Karpas-422 (cell line): Measurements from ENCODE around the gene ZFHX2. TPM values are rescaled to one million over a fixed set of nuclear protein-coding genes. Genes with fewer than 3 reads are reported as not detected.
A peak's percentile ranks its signal among the peaks of the same experiment; 100 is the strongest.
"Not testable (repeated sequence)": the region's sequence is repeated elsewhere in the genome, so short reads cannot be mapped to it uniquely, and the experiment has no call there.

Experiments used
- DNase-seq: peaks from one replicate; pipeline ENCODE4 v3.0.0-alpha.2; 2015
- H2AFZ ChIP-seq: fragments of 200-600 bp; sonication (generic); 2 replicates; pipeline ENCODE4 v1.6.1; 2014; ENCODE audit warnings: antibody characterized with exemption, low read length, mixed read lengths
- H3K27ac ChIP-seq: fragments of 200-600 bp; sonication (generic); 2 replicates; pipeline ENCODE4 v1.5.1; 2014; ENCODE audit warnings: mild to moderate bottlenecking, low read length, moderate library complexity
- H3K27me3 ChIP-seq: fragments of 200-600 bp; sonication (generic); 2 replicates; pipeline ENCODE4 v1.6.1; 2014; ENCODE audit warnings: low read length, mixed read lengths
- H3K36me3 ChIP-seq: fragments of 200-600 bp; sonication (generic); 2 replicates; pipeline ENCODE4 v1.6.1; 2014; ENCODE audit warnings: low read length, mixed read lengths; ENCODE audit not compliant: insufficient read depth
- H3K4me1 ChIP-seq: fragments of 200-600 bp; sonication (generic); 2 replicates; pipeline ENCODE4 v1.6.1; 2014; ENCODE audit warnings: mild to moderate bottlenecking, low read length, mixed read lengths
- H3K4me2 ChIP-seq: fragments of 200-600 bp; sonication (generic); 2 replicates; pipeline ENCODE4 v1.6.1; 2014; ENCODE audit warnings: low read length, low read depth, mild to moderate bottlenecking; ENCODE audit not compliant: poor library complexity, severe bottlenecking
- H3K4me3 ChIP-seq: fragments of 200-600 bp; sonication (generic); 2 replicates; pipeline ENCODE4 v1.5.1; 2014; ENCODE audit warnings: mild to moderate bottlenecking, antibody characterized with exemption, low read length, mixed read lengths
- H3K79me2 ChIP-seq: fragments of 200-600 bp; sonication (generic); 2 replicates; pipeline ENCODE4 v1.6.1; 2014; ENCODE audit warnings: mild to moderate bottlenecking, low read length, mixed read lengths
- H3K9ac ChIP-seq: fragments of 200-600 bp; sonication (generic); 2 replicates; pipeline ENCODE4 v1.6.0; 2014; ENCODE audit warnings: low read length
- H3K9me2 ChIP-seq: fragments of 200-600 bp; sonication (generic), shearing (Covaris generic); replicated peaks from 2 replicates; pipeline ENCODE4 v1.6.0; 2014; ENCODE audit warnings: mild to moderate bottlenecking, low read length, moderate library complexity; ENCODE audit not compliant: insufficient read depth
- H3K9me3 ChIP-seq: fragments of 300-700, 200-600 bp; sonication (generic); 2 replicates; pipeline ENCODE4 v1.6.1; 2014; ENCODE audit warnings: low read length, mixed read lengths
- H4K20me1 ChIP-seq: fragments of 200-600 bp; sonication (generic); 2 replicates; pipeline ENCODE4 v1.6.1; 2014; ENCODE audit warnings: mild to moderate bottlenecking, antibody characterized with exemption, low read length, low read depth; ENCODE audit not compliant: insufficient read depth
- total RNA-seq: library from RNA; depleted of rRNA; stranded (reverse); fragments of >200 nt; shearing (Covaris generic); gene quantifications from 2 replicates; pipeline ENCODE4 v1.2.3, GENCODE V29; 2014; ENCODE audit warnings: low replicate concordance; rRNA removed

ZFHX2 gene
- 0.07 and 0.32 TPM in 2 replicates for total RNA-seq

- peak; percentile 89 for DNase-seq
- Histone ChIP-seq H3K9ac (peak within 1 kb of the TSS; percentile 73), H3K27ac (no peak within 1 kb of the TSS), H3K79me2 (peaks cover 7% of the 10 kb centered on the region), H3K9me3 (no peaks in the 10 kb centered on the region), H3K4me3 (peak within 1 kb of the TSS; percentile 79), H3K4me2 (peak within 1 kb of the TSS; percentile 83), H3K4me1 (peaks cover 26% of the 10 kb centered on the region), H2AFZ (peak within 1 kb of the TSS; percentile 98), H4K20me1 (no peaks in the 10 kb centered on the region), H3K27me3 (no peaks in the 10 kb centered on the region), H3K9me2 (no peaks in the 10 kb centered on the region), H3K36me3 (no peaks in the 10 kb centered on the region)
Observed at GRCh38 chr14:23551266-23552028, at the start of gene ZFHX2. ZFHX2 (minus strand) TSS chr14:23551765; CDS start chr14:23535325, 16,440 bp downstream.

- no peaks in the 10 kb centered on the region for H3K4me1 ChIP-seq
- DNase-seq: no peak
- no peaks in the 10 kb centered on the region for H3K27me3 ChIP-seq
- H3K4me2 ChIP-seq: no peak overlapping the region
- H3K27ac ChIP-seq: no peak overlapping the region
- H3K9me2 ChIP-seq: no peaks in the 10 kb centered on the region
- H4K20me1 ChIP-seq: no peaks in the 10 kb centered on the region
- no peaks in the 10 kb centered on the region for H3K36me3 ChIP-seq
- no peak overlapping the region for H3K4me3 ChIP-seq
- H2AFZ ChIP-seq: no peak overlapping the region
- no peaks in the 10 kb centered on the region for H3K79me2 ChIP-seq
- H3K9ac ChIP-seq: no peak overlapping the region
- H3K9me3 ChIP-seq: no peaks in the 10 kb centered on the region
Observed at GRCh38 chr14:23600806-23601205, 49.2 kb upstream of the ZFHX2 start.

DNA sequence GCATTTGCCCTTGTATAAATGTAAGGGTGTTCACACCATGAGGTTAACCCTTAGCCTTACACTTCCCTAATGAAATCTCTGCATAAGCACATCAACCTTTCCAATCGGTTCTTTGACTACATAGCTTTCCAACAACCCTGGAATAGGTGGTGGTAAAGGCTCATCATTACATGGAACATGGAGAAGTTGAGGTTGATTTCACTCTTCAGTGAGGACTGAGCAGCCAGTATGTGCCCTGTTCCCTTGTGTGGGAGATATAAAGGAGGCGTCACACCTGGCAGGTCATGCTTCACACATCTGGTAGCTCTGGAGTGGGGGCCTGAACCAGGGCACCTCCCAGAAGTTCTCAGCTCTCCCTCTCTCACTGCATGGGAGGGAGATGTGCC lies 48.8 kb upstream of the ZFHX2 start:
- Histone ChIP-seq H3K9me2 (no peaks in the 10 kb centered on the region), H3K4me2 (no peak overlapping the region), H3K27ac (no peak overlapping the region), H3K36me3 (no peaks in the 10 kb centered on the region), H2AFZ (no peak overlapping the region), H4K20me1 (no peaks in the 10 kb centered on the region), H3K27me3 (no peaks in the 10 kb centered on the region), H3K9ac (no peak overlapping the region), H3K79me2 (no peaks in the 10 kb centered on the region), H3K4me1 (no peaks in the 10 kb centered on the region), H3K9me3 (no peaks in the 10 kb centered on the region), H3K4me3 (no peak overlapping the region)
- no peak for DNase-seq

DNA sequence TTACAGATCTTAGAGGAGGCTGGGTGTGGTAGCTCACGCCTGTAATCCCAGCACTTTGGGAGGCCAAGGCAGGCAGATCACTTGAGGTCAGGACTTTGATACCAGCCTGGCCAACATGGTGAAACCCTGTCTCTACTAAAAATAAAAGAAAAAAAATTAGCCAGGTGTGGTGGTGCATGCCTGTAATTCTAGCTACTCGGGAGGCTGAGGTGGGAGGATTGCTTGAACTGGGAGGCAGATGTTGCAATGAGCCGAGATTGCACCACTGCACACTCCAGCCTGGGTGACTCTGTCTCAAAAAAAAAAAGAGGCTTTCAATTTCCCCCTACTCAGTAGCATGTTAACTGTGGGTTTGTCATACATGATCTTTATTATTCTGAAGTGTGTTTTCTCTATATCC lies 42.6 kb upstream of the ZFHX2 start:
- H3K79me2 ChIP-seq, H2AFZ ChIP-seq, H3K27ac ChIP-seq, H3K36me3 ChIP-seq, H3K27me3 ChIP-seq, H3K4me1 ChIP-seq, H3K4me2 ChIP-seq, DNase-seq, H3K9me3 ChIP-seq, H3K4me3 ChIP-seq, H3K9me2 ChIP-seq, H4K20me1 ChIP-seq, H3K9ac ChIP-seq: not testable (repeated sequence)

GRCh38 chr14:23590198-23590597 lies 38.6 kb upstream of the ZFHX2 start:
- H3K4me1 ChIP-seq: peaks cover 5% of the 10 kb centered on the region
- H3K4me2 ChIP-seq: no peak overlapping the region
- H3K27ac ChIP-seq: no peak overlapping the region
- no peaks in the 10 kb centered on the region for H3K36me3 ChIP-seq
- H2AFZ ChIP-seq: no peak overlapping the region
- no peak for DNase-seq
- H3K79me2 ChIP-seq: no peaks in the 10 kb centered on the region
- no peak overlapping the region for H3K9ac ChIP-seq
- no peak overlapping the region for H3K4me3 ChIP-seq
- no peaks in the 10 kb centered on the region for H3K27me3 ChIP-seq
- no peaks in the 10 kb centered on the region for H3K9me2 ChIP-seq
- H3K9me3 ChIP-seq: no peaks in the 10 kb centered on the region
- no peaks in the 10 kb centered on the region for H4K20me1 ChIP-seq

DNA sequence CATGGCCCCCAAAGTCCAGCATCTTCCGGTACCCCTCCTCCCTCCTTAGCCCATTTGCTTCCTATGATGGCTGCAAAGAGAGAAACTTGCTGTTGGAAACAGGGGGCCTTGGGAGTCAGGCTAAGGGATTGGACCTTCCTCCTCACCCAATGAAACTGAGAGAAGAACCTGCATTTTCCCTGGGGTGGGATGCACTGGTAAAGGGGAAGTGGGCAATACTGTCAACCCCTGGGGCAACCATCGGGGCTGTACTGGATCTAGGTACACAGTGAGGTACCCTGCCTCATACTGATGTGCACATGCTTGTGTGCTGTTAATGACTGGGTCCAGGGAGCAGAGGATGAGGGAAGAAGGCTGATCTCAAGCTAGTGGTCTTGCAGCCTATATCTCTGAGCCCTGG lies 38.0 kb upstream of the ZFHX2 start:
- Histone ChIP-seq H3K36me3 (no peaks in the 10 kb centered on the region), H3K9me3 (no peaks in the 10 kb centered on the region), H4K20me1 (no peaks in the 10 kb centered on the region), H3K4me3 (no peak overlapping the region), H3K4me2 (no peak overlapping the region), H3K27me3 (no peaks in the 10 kb centered on the region), H2AFZ (peak overlapping the region; percentile 38; the same call in 1 of the 2 replicates), H3K9ac (no peak overlapping the region), H3K79me2 (no peaks in the 10 kb centered on the region), H3K9me2 (no peaks in the 10 kb centered on the region), H3K27ac (no peak overlapping the region), H3K4me1 (peaks cover 5% of the 10 kb centered on the region)
- DNase-seq: no peak

- H3K4me1 ChIP-seq: peaks cover 5% of the 10 kb centered on the region
- no peak overlapping the region for H3K4me3 ChIP-seq
- no peaks in the 10 kb centered on the region for H3K27me3 ChIP-seq
- peak; percentile 94 for DNase-seq
- no peaks in the 10 kb centered on the region for H3K9me2 ChIP-seq
- no peaks in the 10 kb centered on the region for H3K36me3 ChIP-seq
- peak overlapping the region; percentile 9; the same call in 1 of the 2 replicates for H3K9ac ChIP-seq
- no peaks in the 10 kb centered on the region for H3K9me3 ChIP-seq
- no peaks in the 10 kb centered on the region for H4K20me1 ChIP-seq
- peak overlapping the region; percentile 38; the same call in 1 of the 2 replicates for H2AFZ ChIP-seq
- H3K79me2 ChIP-seq: no peaks in the 10 kb centered on the region
- no peak overlapping the region for H3K27ac ChIP-seq
- H3K4me2 ChIP-seq: no peak overlapping the region
Observed at GRCh38 chr14:23588884-23589598, 37.5 kb upstream of the ZFHX2 start.

GRCh38 chr14:23584527-23585203 lies 33.1 kb upstream of the ZFHX2 start:
- not testable (repeated sequence) for H3K4me2 ChIP-seq, H2AFZ ChIP-seq, H3K4me3 ChIP-seq, H3K9me2 ChIP-seq, H3K9me3 ChIP-seq, H3K4me1 ChIP-seq, H3K9ac ChIP-seq, H3K79me2 ChIP-seq, H4K20me1 ChIP-seq, H3K27me3 ChIP-seq, H3K27ac ChIP-seq, H3K36me3 ChIP-seq, DNase-seq
